TTC549 (cell line): Measurements from ENCODE around the gene TMPRSS2.
A peak's percentile ranks its signal among the peaks of the same experiment; 100 is the strongest.

Experiments
- FAIRE-seq: peaks from 2 replicates; lab custom pipeline; 2012; peaks lifted over from hg19 to GRCh38; lab: Jason Lieb, UNC

Gene TMPRSS2

DNA sequence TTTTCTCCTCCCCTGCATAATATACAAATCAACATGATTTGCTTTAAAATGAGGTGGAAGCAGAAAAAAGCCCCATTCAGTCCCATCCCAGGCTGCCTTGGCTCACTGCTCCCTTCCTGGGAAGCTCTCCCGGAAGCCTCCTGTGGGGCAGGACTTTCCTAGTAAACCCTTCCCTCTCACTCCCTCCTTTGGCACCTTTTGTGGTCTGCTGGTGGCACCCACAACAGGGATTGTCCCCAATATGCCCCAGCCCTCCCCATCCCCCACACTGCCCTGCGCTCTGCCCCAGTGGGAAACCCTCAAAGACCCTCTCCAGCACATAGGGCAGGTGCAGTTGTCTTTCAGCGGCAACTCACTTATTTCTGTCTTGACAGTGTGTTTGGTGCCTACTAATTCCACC lies 1.8 kb upstream of the TMPRSS2 start:
- FAIRE-seq = no peak

DNA sequence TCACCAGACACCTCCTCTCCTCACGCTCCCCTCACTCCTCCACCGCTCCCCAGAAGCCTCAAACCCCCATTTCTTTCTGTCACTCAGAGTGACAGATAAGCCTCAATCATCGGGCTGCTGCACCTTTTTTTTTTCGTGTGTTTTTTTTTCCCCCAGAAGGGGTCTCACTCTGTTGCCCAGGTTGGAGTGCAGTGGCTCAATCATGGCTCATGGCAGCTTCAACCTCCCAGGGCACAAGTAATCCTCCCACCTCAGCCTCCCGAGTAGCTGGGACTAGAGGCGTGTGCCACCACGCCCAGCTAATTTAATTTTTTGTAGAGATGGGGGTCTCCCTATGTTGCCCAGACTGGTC lies 1.2 kb upstream of the TMPRSS2 start:
- FAIRE-seq = no peak

DNA sequence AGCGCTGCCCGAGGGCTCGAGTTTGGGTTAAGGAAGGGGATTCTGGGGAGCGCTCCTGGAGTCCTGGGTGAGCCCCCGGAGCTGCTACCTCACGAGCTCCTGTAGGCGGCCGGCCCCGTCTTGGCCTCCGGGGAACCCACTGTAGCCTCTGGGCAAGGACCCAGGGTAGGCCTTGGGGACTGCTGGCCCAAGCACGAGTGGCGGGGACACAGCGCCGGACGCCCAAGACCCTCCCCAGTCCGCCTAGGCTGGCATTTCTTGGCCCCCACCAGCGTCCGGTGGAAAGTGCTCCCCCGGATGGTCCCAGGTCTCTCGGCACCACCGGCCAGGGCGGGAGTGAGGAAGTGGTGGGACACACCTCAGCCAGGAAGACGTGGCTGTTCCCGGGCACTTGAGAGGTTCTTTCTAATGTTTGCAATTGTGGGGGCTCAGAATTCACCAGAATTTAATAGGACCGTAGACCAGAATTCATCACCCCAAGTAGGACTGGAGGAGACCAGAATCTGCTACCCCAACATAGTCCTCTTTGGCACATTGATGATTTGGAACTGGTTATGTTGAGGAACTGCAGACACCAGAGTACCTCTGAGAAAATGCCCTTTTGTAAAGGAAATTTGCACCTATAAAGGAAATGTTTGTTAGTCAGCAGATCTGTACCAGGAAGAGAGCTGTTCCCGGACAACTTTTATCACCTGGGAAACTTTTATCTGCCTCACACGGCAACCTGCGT lies 622 bp upstream of the TMPRSS2 start:
- FAIRE-seq = no peak

GRCh38 chr21:41506611-41507520 lies 1.1 kb downstream of the TMPRSS2 start:
- FAIRE-seq = no peak

- no peak for FAIRE-seq
Measured at GRCh38 chr21:41506005-41506594, 1.9 kb downstream of the TMPRSS2 start.

GRCh38 chr21:41504030-41504429 lies 3.9 kb downstream of the TMPRSS2 start:
- FAIRE-seq = no peak

GRCh38 chr21:41503331-41503730 lies 4.6 kb downstream of the TMPRSS2 start:
- FAIRE-seq = no peak

DNA sequence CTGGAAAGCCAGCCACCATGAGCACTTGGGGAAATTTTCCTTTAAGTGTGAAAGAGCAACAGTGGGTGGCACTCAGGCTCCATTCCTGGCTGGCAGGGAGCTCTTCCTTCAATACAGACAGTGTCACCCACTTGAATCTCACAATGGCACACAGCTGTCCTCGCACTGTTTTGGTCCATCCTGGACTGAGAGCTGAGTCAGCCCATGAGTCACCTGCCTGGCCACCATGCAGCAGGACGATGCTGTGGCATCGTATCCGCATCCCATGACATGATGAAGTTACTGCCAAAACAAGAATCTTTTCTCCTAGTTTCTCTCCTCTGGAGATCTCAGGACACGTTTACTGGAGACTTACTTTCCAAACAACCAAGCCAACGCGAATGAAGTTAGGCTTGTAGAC lies 6.0 kb downstream of the TMPRSS2 start:
- FAIRE-seq = no peak

DNA sequence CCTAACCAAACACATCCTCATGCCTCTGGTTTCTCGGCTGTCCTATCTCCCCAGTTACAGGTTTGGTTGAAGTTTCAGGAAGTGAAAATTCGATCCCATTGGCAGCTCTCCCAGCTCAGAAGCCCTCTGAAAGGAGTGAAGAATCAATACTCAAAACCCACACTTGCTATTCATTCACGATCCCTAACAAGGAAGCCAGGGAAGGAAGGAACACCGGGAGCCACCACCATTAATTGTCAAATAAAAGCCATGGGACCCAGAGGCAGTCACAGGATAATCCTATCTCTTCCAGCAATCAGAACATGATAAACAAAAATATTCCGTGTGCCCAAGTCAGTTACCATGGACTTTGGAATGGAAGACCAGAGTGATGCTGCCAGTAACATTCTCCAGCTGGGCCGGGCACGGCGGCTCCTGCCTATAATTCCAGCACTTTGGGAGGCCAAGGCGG lies 7.0 kb downstream of the TMPRSS2 start:
- no peak for FAIRE-seq

DNA sequence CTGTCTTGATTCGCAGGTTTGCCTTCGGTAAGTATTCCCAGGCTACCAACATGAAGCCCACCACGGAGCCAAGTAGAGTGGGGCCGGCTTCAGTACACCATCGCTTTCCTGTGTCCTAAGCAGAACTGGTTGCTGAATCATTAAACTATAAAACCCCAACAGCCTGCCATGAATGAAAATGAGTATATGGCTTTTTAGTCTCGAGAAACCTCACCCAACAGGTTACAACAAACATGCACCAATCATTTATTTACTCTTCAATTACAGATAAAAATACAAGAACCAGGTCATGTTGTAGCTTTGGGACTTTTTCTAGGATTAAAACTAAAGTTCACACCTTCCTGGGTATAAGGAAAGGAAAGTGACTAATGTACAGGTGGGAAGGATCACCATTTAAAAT lies 7.6 kb downstream of the TMPRSS2 start:
- no peak for FAIRE-seq

GRCh38 chr21:41499920-41500319 lies 8.0 kb downstream of the TMPRSS2 start:
- no peak for FAIRE-seq

- no peak for FAIRE-seq
Measured at GRCh38 chr21:41497788-41498187, 10.2 kb downstream of the TMPRSS2 start.

DNA sequence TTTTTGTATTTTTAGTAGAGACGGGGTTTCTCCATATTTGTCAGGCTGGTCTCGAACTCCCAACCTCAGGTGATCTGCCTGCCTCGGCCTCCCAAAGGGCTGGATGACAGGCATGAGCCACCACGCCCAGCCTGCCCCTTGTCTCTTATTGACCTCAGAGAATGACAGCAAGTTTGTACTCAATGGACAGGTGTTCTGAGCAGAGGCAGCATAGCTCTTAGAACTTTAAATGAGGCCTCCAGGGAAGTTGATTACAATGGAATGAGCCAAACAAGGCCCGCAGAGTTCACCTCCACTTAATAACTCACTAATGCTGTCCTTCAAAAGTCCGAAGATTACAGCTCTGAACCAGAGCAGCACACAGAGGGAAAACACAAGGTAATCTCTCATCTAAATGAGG lies 10.9 kb downstream of the TMPRSS2 start:
- FAIRE-seq = no peak

DNA sequence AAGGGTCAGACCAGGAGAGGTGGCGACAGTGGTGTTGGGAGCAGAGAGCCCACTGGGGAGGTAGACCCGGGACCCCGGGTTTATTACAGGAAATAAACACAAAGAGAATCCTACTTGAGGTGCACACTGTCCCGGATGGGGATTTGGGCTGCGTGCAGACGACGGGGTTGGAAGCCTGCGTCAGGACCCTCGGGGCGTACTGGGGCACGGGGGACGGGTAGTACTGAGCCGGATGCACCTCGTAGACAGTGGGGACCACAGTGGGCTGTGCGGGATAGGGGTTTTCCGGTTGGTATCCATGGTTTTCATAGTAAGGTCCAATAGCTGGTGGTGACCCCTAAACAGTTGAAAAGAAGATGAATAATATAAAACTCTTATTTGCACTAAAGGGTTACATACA lies 13.7 kb downstream of the TMPRSS2 start:
- FAIRE-seq = no peak

DNA sequence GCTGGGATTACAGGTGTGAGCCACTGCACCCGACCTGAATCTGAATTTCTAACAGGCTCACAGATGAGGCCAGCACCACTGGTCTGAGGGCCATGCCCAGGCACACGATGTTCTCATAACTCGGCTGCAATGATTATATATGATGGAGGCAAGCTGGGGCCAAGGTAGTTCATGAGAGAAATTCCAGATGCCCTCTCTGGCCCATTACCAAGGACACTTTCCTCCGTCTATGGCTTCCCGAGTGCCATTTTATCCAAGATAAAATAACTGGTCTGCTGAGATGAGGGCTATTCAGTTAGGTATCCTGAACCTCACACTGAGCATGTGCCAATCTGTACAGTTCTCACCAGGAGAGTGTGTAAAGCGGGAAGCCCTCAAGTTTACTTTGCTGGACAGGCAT lies 16.5 kb downstream of the TMPRSS2 start:
- FAIRE-seq = no peak

GRCh38 chr21:41490330-41490729 lies 17.6 kb downstream of the TMPRSS2 start:
- no peak for FAIRE-seq

- no peak for FAIRE-seq
Measured at GRCh38 chr21:41489329-41489728, 18.6 kb downstream of the TMPRSS2 start.

- FAIRE-seq = no peak
Measured at GRCh38 chr21:41488080-41488479, 19.9 kb downstream of the TMPRSS2 start.

- FAIRE-seq = no peak
Measured at GRCh38 chr21:41487082-41487481, 20.9 kb downstream of the TMPRSS2 start.

GRCh38 chr21:41483973-41484372 lies 24.0 kb downstream of the TMPRSS2 start:
- no peak for FAIRE-seq

DNA sequence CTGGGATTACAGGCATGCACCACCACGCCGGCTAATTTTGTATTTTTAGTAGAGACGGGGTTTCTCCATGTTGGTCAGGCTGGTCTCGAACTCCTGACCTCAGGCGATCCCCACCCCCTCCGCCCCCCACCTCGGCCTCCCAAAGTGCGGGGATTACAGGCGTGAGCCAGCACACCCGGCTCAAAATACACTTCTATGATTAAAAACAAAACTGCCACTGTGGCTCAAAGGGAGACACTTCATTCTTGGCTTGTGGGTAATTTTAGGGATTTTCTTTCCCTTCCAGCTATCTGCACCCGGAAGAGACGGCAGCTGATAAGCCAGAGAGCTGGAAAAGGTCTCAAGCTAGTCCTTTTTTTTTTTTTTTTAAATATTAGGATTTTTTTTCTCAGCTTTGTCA lies 24.5 kb downstream of the TMPRSS2 start:
- no peak for FAIRE-seq

GRCh38 chr21:41482980-41483379 lies 25.0 kb downstream of the TMPRSS2 start:
- FAIRE-seq = no peak

DNA sequence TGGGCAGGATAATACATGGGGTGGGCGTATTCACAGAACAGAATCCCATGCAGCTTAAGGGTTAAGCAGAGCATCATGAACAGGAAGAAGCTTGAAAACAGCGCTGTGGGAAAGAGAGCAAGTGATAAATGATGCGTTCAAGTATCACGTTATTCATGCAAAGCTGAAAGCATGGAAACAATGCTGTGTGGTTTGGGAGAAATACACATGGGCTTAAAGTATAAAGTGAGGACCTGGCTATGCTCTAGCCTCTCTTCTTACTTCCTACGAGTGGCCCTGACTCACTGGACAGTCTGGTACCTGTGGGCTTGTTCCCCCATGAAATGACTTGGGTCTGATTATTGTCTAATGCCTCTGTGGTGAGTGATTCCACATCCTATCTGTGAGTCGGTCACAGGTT lies 25.7 kb downstream of the TMPRSS2 start:
- peak; percentile 82 for FAIRE-seq
